ENCODE results near the gene HCAR3. TPM values are rescaled to one million over a fixed set of nuclear protein-coding genes. Genes with fewer than 3 reads are reported as not detected.
"Not testable (repeated sequence)": the region's sequence is repeated elsewhere in the genome, so short reads cannot be mapped to it uniquely, and the experiment has no call there.

HCAR3 gene
- total and polyA plus RNA-seq, 2 of the 8 experiments (the other 6 are each of a cell fraction or from before 2014, with no cell fraction given) = not detected

DNA sequence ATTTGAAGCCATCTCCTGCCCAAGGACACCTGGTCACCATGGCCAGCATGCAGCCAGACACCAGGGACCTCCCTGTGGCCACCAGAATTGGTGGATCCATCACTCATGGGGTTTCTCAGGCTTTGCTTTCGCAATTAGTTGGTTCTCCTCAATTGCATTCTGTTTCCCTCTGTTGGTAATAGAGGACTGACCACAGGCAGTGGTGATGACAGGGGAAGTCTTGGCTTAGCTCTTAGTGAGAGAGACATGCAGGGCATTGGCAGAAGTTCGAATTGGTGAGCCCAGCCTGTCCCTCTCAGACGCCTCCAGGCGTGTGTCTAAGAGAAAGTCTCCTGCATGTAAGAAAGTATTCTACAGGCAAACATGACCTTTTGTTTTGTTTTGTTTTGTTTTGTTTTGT, 34.8 kb downstream of the HCAR3 start:
- no peak overlapping the region for H2BK15ac ChIP-seq (ENCODE audit: low read length)
- no peak overlapping the region for H3K56ac ChIP-seq (replicated peaks; ENCODE audit: insufficient read length, low read depth, low read length)
- H2BK5ac ChIP-seq (ENCODE audit: low read depth, low read length) = no peak overlapping the region
- no peak overlapping the region for H3K4me2 ChIP-seq (ENCODE audit: insufficient read depth in 1 of 2, low read depth in 2 of 2, low read length in 2 of 2)
- no peak overlapping the region for H2BK12ac ChIP-seq (ENCODE audit: low read depth, low read length)
- no peaks in the 10 kb centered on the region for H3K79me2 ChIP-seq (ENCODE audit: control insufficient read depth in 1 of 2, insufficient read depth in 2 of 2, low read length in 2 of 2)
- no peak overlapping the region for H3K23ac ChIP-seq (ENCODE audit: insufficient read length)
- H4K8ac ChIP-seq (ENCODE audit: extremely low read depth, insufficient read depth, low read length) = no peak overlapping the region
- no peak for FAIRE-seq
- no peaks in the 10 kb centered on the region for H4K20me1 ChIP-seq (replicated peaks in 1 of 2; ENCODE audit: control insufficient read depth in 1 of 2, insufficient read depth in 2 of 2, low read length in 2 of 2)
- no peaks in the 10 kb centered on the region for H3K36me3 ChIP-seq (ENCODE audit: control insufficient read depth in 2 of 4, insufficient read depth in 4 of 4, low read length in 3 of 4)
- no peak overlapping the region for H3K14ac ChIP-seq (ENCODE audit: insufficient read length)
- WGBS, 2 experiments (ENCODE audit: extremely low coverage in 1 of 2, insufficient coverage in 1 of 2, insufficient read length in 1 of 2, insufficient replicate concordance in 2 of 2, low coverage in 1 of 2, low lambda C conversion rate in 2 of 2, missing lambda C conversion rate in 1 of 2) = 93% methylated on average over 4 of the region's 4 CpGs; no CpG with 5 or more reads in 1 of the 2 experiments
- H4K5ac ChIP-seq (ENCODE audit: insufficient read length, low read depth, low read length) = no peak overlapping the region
- H2BK20ac ChIP-seq (ENCODE audit: low read length) = no peak overlapping the region
- no peak overlapping the region for H2AFZ ChIP-seq (ENCODE audit: low read length)
- no peaks in the 10 kb centered on the region for H3K23me2 ChIP-seq (ENCODE audit: low read depth, low read length)
- ChIA-PET CTCF (ENCODE audit: partially characterized antibody) (interaction anchor here (1.2 kb wide), 1 partner anchor 29 kb away, joined by 4 read pairs; no protein-coding TSS in a partner anchor), POLR2A (ENCODE audit: partially characterized antibody) (no interaction called here)
- no peak overlapping the region for H2BK120ac ChIP-seq (replicated peaks; ENCODE audit: low read depth, low read length)
- H3K79me1 ChIP-seq (ENCODE audit: low read depth, low read length) = no peaks in the 10 kb centered on the region
- H3K4me1 ChIP-seq (replicated peaks in 1 of 4; ENCODE audit: control insufficient read depth in 3 of 4, insufficient read depth in 4 of 4, low read length in 3 of 4) = no peaks in the 10 kb centered on the region; a peak in 1 of 7 replicates
- H3K9me3 ChIP-seq (ENCODE audit: insufficient read depth in 2 of 2, low read depth in 1 of 2, low read length in 1 of 2) = no peaks in the 10 kb centered on the region
- H3K4me3 ChIP-seq (ENCODE audit: extremely low read depth in 1 of 4, insufficient read depth in 2 of 4, low read depth in 3 of 4, low read length in 4 of 4) = no peak overlapping the region
- TF ChIP-seq NRF1 (IDR thresholded peaks at IDR 0.05; ENCODE audit: low read depth, low read length) (no peak), SUZ12 (IDR thresholded peaks at IDR 0.05; ENCODE audit: low read length) (no peak)
- no peak for DNase-seq (ENCODE audit: low read depth in 1 of 2, low spot score in 2 of 2)
- H3K4ac ChIP-seq (replicated peaks; ENCODE audit: insufficient read length, low read depth, low read length) = no peak overlapping the region
- no peak overlapping the region for H3K27ac ChIP-seq (ENCODE audit: low read depth, low read length)
- H3K27me3 ChIP-seq (replicated peaks in 1 of 4; ENCODE audit: control insufficient read depth in 3 of 4, extremely low read depth in 1 of 4, insufficient read depth in 3 of 4, low read length in 3 of 4) = no peaks in the 10 kb centered on the region; a peak in 1 of 7 replicates
- no peak overlapping the region for H3K18ac ChIP-seq (ENCODE audit: extremely low read depth, low read length)
- H4K91ac ChIP-seq (replicated peaks; ENCODE audit: insufficient read length, low read length) = no peak overlapping the region
- no peak overlapping the region for H3K9ac ChIP-seq (replicated peaks in 1 of 4; ENCODE audit: extremely low read depth in 1 of 4, low read depth in 3 of 4, low read length in 3 of 4)
- no peak overlapping the region for H2AK5ac ChIP-seq (ENCODE audit: low read depth, low read length)

- H2BK5ac ChIP-seq (ENCODE audit: low read depth, low read length); H2AFZ ChIP-seq (ENCODE audit: low read length); CTCF ChIA-PET (ENCODE audit: partially characterized antibody); FAIRE-seq; H3K9me3 ChIP-seq (ENCODE audit: insufficient read depth in 2 of 2, low read depth in 1 of 2, low read length in 1 of 2); H4K20me1 ChIP-seq (replicated peaks in 1 of 2; ENCODE audit: control insufficient read depth in 1 of 2, insufficient read depth in 2 of 2, low read length in 2 of 2); H3K4me3 ChIP-seq (ENCODE audit: extremely low read depth in 1 of 4, insufficient read depth in 2 of 4, low read depth in 3 of 4, low read length in 4 of 4); H4K5ac ChIP-seq (ENCODE audit: insufficient read length, low read depth, low read length); H2BK15ac ChIP-seq (ENCODE audit: low read length); H3K79me2 ChIP-seq (ENCODE audit: control insufficient read depth in 1 of 2, insufficient read depth in 2 of 2, low read length in 2 of 2); H2BK12ac ChIP-seq (ENCODE audit: low read depth, low read length); H3K79me1 ChIP-seq (ENCODE audit: low read depth, low read length); H3K14ac ChIP-seq (ENCODE audit: insufficient read length); DNase-seq (ENCODE audit: low read depth in 1 of 2, low spot score in 2 of 2); H4K91ac ChIP-seq (replicated peaks; ENCODE audit: insufficient read length, low read length); H3K4me2 ChIP-seq (ENCODE audit: insufficient read depth in 1 of 2, low read depth in 2 of 2, low read length in 2 of 2); H2BK20ac ChIP-seq (ENCODE audit: low read length); H3K18ac ChIP-seq (ENCODE audit: extremely low read depth, low read length); H3K9ac ChIP-seq (replicated peaks in 1 of 4; ENCODE audit: extremely low read depth in 1 of 4, low read depth in 3 of 4, low read length in 3 of 4); H3K56ac ChIP-seq (replicated peaks; ENCODE audit: insufficient read length, low read depth, low read length); H2BK120ac ChIP-seq (replicated peaks; ENCODE audit: low read depth, low read length); H4K8ac ChIP-seq (ENCODE audit: extremely low read depth, insufficient read depth, low read length); H3K4me1 ChIP-seq (replicated peaks in 1 of 4; ENCODE audit: control insufficient read depth in 3 of 4, insufficient read depth in 4 of 4, low read length in 3 of 4); H3K27ac ChIP-seq (ENCODE audit: low read depth, low read length); H3K23ac ChIP-seq (ENCODE audit: insufficient read length); H3K36me3 ChIP-seq (ENCODE audit: control insufficient read depth in 2 of 4, insufficient read depth in 4 of 4, low read length in 3 of 4); H2AK5ac ChIP-seq (ENCODE audit: low read depth, low read length); H3K23me2 ChIP-seq (ENCODE audit: low read depth, low read length); H3K4ac ChIP-seq (replicated peaks; ENCODE audit: insufficient read length, low read depth, low read length); POLR2A ChIA-PET (ENCODE audit: partially characterized antibody); H3K27me3 ChIP-seq (replicated peaks in 1 of 4; ENCODE audit: control insufficient read depth in 3 of 4, extremely low read depth in 1 of 4, insufficient read depth in 3 of 4, low read length in 3 of 4): not testable (repeated sequence)
- 85% methylated on average over 6 of the region's 6 CpGs; no CpG with 5 or more reads in 1 of the 2 experiments for WGBS, 2 experiments (ENCODE audit: extremely low coverage in 1 of 2, insufficient coverage in 1 of 2, insufficient read length in 1 of 2, insufficient replicate concordance in 2 of 2, low coverage in 1 of 2, low lambda C conversion rate in 2 of 2, missing lambda C conversion rate in 1 of 2)
Observed at GRCh38 chr12:122680989-122681388, 35.6 kb downstream of the HCAR3 start.

Measured in H1 (cell line).